Activated CD8-positive, alpha-beta memory T cell treated with anti-CD3 and anti-CD28 coated beads, Interleukin-2, amount 50 U/mL, for 1 hour (primary cell): ENCODE measurements around the gene SPNS2.

ENCODE experiments used
- DNase-seq: peaks from one replicate; pipeline ENCODE4 v3.0.0-alpha.2; 2020; ENCODE audit errors: extremely low read depth

The SPNS2 gene

GRCh38 chr17:4520060-4520893 is 21.6 kb downstream of the SPNS2 start:
- DNase-seq: no peak

GRCh38 chr17:4520894-4521600 is 22.4 kb downstream of the SPNS2 start:
- DNase-seq: no peak

- no peak for DNase-seq
Observed at GRCh38 chr17:4522661-4523060, 24.0 kb downstream of the SPNS2 start.

GRCh38 chr17:4523946-4524345 is 25.3 kb downstream of the SPNS2 start:
- DNase-seq: no peak

GRCh38 chr17:4525691-4526397 is 27.2 kb downstream of the SPNS2 start:
- DNase-seq: no peak

- no peak for DNase-seq
Observed at GRCh38 chr17:4527134-4527533, 28.5 kb downstream of the SPNS2 start.

- DNase-seq: no peak
Observed at GRCh38 chr17:4527566-4528125, 29.0 kb downstream of the SPNS2 start.

GRCh38 chr17:4529533-4530152 is 31.0 kb downstream of the SPNS2 start:
- DNase-seq: no peak

GRCh38 chr17:4530799-4531730 is 32.4 kb downstream of the SPNS2 start:
- no peak for DNase-seq

GRCh38 chr17:4531988-4532736 is 33.5 kb downstream of the SPNS2 start:
- no peak for DNase-seq

- no peak for DNase-seq
Observed at GRCh38 chr17:4532860-4533522, 34.3 kb downstream of the SPNS2 start.

GRCh38 chr17:4533523-4534504 is 35.1 kb downstream of the SPNS2 start:
- no peak for DNase-seq

GRCh38 chr17:4534515-4534914 is 35.8 kb downstream of the SPNS2 start:
- DNase-seq: no peak

- no peak for DNase-seq
Observed at GRCh38 chr17:4534928-4535666, 36.4 kb downstream of the SPNS2 start.

- DNase-seq: no peak
Observed at GRCh38 chr17:4535667-4536258, 37.1 kb downstream of the SPNS2 start.

GRCh38 chr17:4536259-4536741 is 37.6 kb downstream of the SPNS2 start:
- DNase-seq: no peak
